GM20000 (cell line): ENCODE results near the gene FRMPD4.

Experiments used
- DNase-seq: peaks from one replicate; pipeline ENCODE4 v3.0.0; 2012; ENCODE audit warnings: low spot score
- TF ChIP-seq, protein P1 (sequence below): IDR thresholded peaks from 2 replicates; pipeline ENCODE4 v1.5.1; 2012; ENCODE audit warnings: mild to moderate bottlenecking, control low read depth; ENCODE audit errors: extremely low read depth, missing control alignments

Gene FRMPD4

DNA sequence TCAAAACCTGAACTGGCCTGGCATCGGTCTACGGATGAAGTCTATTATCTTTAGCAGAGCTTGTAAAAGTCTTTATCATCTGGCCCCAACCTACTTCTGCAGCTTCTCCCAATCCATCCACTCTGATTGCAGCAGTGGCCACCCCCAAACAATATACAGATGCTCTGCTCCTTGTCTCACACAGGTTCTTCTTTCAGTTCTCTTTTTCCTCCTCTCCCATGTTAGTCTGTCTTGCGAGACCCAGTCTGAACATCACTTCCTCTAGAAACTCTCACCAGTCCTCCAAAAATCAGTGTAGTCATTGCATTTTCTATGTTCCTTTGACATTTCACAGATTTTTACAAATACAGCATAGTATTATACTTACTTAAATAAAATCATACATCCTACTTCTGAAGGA lies 163.0 kb downstream of the FRMPD4 start:
- DNase-seq: no peak
- TF ChIP-seq, protein P1, sequence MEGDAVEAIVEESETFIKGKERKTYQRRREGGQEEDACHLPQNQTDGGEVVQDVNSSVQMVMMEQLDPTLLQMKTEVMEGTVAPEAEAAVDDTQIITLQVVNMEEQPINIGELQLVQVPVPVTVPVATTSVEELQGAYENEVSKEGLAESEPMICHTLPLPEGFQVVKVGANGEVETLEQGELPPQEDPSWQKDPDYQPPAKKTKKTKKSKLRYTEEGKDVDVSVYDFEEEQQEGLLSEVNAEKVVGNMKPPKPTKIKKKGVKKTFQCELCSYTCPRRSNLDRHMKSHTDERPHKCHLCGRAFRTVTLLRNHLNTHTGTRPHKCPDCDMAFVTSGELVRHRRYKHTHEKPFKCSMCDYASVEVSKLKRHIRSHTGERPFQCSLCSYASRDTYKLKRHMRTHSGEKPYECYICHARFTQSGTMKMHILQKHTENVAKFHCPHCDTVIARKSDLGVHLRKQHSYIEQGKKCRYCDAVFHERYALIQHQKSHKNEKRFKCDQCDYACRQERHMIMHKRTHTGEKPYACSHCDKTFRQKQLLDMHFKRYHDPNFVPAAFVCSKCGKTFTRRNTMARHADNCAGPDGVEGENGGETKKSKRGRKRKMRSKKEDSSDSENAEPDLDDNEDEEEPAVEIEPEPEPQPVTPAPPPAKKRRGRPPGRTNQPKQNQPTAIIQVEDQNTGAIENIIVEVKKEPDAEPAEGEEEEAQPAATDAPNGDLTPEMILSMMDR: no peak

- DNase-seq: no peak
These were observed 166.0 kb downstream of the FRMPD4 start for GRCh38 chrX:12304261-12304660.

DNA sequence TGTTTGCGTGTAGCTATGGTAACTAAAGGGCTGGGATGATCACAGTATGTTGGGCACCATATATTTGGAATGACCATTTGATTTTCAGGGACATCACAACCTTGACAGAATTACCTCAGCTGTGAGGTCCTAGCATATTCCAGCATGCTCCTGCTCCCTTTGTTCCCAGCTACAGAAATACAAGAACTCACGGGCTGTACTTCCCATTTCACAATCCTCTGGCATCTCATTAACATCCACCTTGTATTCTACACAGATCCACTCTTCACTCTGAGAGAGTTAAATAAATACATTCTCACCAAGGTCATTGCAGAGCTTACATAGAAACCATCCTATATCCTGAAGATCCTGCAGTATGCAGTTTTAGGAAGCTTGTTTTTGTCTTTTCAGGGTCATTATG lies 169.7 kb downstream of the FRMPD4 start:
- TF ChIP-seq, protein P1: no peak
- DNase-seq: no peak

More at GRCh38 chrX:12304261-12304660, 166.0 kb downstream of the FRMPD4 start:
- TF ChIP-seq, protein P1: no peak

- TF ChIP-seq, protein P1: no peak
- no peak for DNase-seq
These were observed 170.1 kb downstream of the FRMPD4 start for GRCh38 chrX:12308420-12308819.

DNA sequence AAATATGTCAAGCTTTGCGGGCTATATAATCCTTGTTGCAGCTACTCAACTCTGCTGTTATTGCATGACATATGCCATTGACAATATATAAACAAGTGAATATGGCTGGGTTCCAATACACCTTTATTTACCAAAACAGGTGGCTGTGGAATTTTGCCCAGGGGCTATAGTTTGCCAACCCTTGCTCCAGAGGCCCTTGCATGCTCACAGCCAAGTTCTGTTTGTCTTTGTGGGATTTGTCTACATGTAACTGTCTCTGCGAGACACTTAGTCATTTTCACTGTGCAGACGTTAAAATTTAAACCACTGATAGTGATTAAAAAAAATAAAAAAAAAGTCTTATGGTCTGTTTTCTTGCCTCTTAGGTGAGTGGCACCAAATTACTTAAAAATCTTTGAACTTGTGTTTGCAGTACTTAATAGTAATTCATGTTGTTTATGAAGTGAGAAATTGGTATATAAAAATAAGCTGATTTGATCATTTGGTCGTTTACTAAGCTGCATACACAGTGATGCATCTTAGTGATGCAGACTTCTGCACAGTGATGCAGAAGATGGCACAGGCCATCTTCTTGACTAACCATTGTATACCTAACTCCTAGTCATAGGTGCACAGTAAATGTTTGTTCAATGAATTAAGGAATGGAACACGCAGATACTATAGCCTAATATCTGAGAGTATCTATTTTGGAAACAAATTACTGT lies 170.9 kb downstream of the FRMPD4 start:
- DNase-seq: no peak
- TF ChIP-seq, protein P1: no peak

- no peak for DNase-seq
- TF ChIP-seq, protein P1: no peak
These were observed 171.4 kb downstream of the FRMPD4 start for GRCh38 chrX:12309744-12310076.

GRCh38 chrX:12314651-12315050 lies 176.4 kb downstream of the FRMPD4 start:
- TF ChIP-seq, protein P1: no peak
- no peak for DNase-seq
